OCI-M1 (cell line): ENCODE results near the gene TTLL8.
"Not testable (repeated sequence)": the region's sequence is repeated elsewhere in the genome, so short reads cannot be mapped to it uniquely, and the experiment has no call there.

ENCODE experiments used
- DNase-seq: peaks from one replicate; lab custom pipeline; 2025; lab: John Stamatoyannopoulos, UW

The TTLL8 gene

GRCh38 chr22:50000587-50001387 is 57.3 kb downstream of the TTLL8 start:
- no peak for DNase-seq

- DNase-seq, result no peak
Measured at GRCh38 chr22:49999946-50000586, 58.0 kb downstream of the TTLL8 start.

- DNase-seq, result no peak
Measured at GRCh38 chr22:49999063-49999945, 58.8 kb downstream of the TTLL8 start.

- DNase-seq, result no peak
Measured at GRCh38 chr22:49998718-49999062, 59.4 kb downstream of the TTLL8 start.

GRCh38 chr22:49997932-49998717 is 60.0 kb downstream of the TTLL8 start:
- no peak for DNase-seq

GRCh38 chr22:49997251-49997599 is 60.9 kb downstream of the TTLL8 start:
- DNase-seq, result no peak

- no peak for DNase-seq
Measured at GRCh38 chr22:49996518-49997250, 61.4 kb downstream of the TTLL8 start.

GRCh38 chr22:49996119-49996517 is 62.0 kb downstream of the TTLL8 start:
- DNase-seq, result no peak

GRCh38 chr22:49995361-49996118 is 62.6 kb downstream of the TTLL8 start:
- no peak for DNase-seq

GRCh38 chr22:49995041-49995360 is 63.1 kb downstream of the TTLL8 start:
- DNase-seq, result no peak

GRCh38 chr22:49994361-49995040 is 63.6 kb downstream of the TTLL8 start:
- no peak for DNase-seq

- DNase-seq, result no peak
Measured at GRCh38 chr22:49993649-49994360, 64.3 kb downstream of the TTLL8 start.

GRCh38 chr22:49992921-49993648 is 65.0 kb downstream of the TTLL8 start:
- DNase-seq, result peak; percentile 41

GRCh38 chr22:49991907-49992533 is 66.1 kb downstream of the TTLL8 start:
- DNase-seq, result no peak

GRCh38 chr22:49991167-49991566 is 66.9 kb downstream of the TTLL8 start:
- DNase-seq, result no peak

- not testable (repeated sequence) for DNase-seq
Measured at GRCh38 chr22:49989826-49990225, 68.3 kb downstream of the TTLL8 start.

- DNase-seq, result no peak
Measured at GRCh38 chr22:49986325-49986724, 71.8 kb downstream of the TTLL8 start.
